ENCODE results near the gene B3GNT3. TPM values are rescaled to one million over a fixed set of nuclear protein-coding genes. Genes with fewer than 3 reads are reported as not detected.

B3GNT3 gene
- total RNA-seq, 1 donor from 2014 or later = 11.5 TPM

GRCh38 chr19:17846146-17846545 is 51.2 kb downstream of the B3GNT3 start:
- Histone ChIP-seq H3K27me3 (ENCODE audit: control insufficient read depth, insufficient read depth, low read length) (peaks cover 4% of the 10 kb centered on the region), H3K36me3 (ENCODE audit: control insufficient read depth, insufficient read depth, low read length) (no peaks in the 10 kb centered on the region), H3K4me3 (ENCODE audit: low read depth, low read length) (no peak overlapping the region)
- TF ChIP-seq CTCF (IDR thresholded peaks at IDR 0.05; ENCODE audit: insufficient read depth, low read length, poor library complexity, severe bottlenecking) = no peak
- no peak for DNase-seq (ENCODE audit: low read depth)

GRCh38 chr19:17847538-17848366 is 52.8 kb downstream of the B3GNT3 start, which contains the start of gene JAK3:
JAK3 (minus strand) TSS chr19:17847982; CDS start chr19:17844417, 3,565 bp downstream.
- no peak for DNase-seq (ENCODE audit: low read depth)
- Histone ChIP-seq H3K4me3 (ENCODE audit: low read depth, low read length) (peak within 1 kb of the TSS; percentile 26), H3K27me3 (ENCODE audit: control insufficient read depth, insufficient read depth, low read length) (no peaks in the 10 kb centered on the region), H3K36me3 (ENCODE audit: control insufficient read depth, insufficient read depth, low read length) (no peaks in the 10 kb centered on the region)
- TF ChIP-seq CTCF (IDR thresholded peaks at IDR 0.05; ENCODE audit: insufficient read depth, low read length, poor library complexity, severe bottlenecking) = no peak

- H3K27me3 ChIP-seq (ENCODE audit: control insufficient read depth, insufficient read depth, low read length) = no peaks in the 10 kb centered on the region
- no peaks in the 10 kb centered on the region for H3K36me3 ChIP-seq (ENCODE audit: control insufficient read depth, insufficient read depth, low read length)
- no peak overlapping the region for H3K4me3 ChIP-seq (ENCODE audit: low read depth, low read length)
- DNase-seq (ENCODE audit: low read depth) = no peak
- no peak for TF ChIP-seq CTCF (IDR thresholded peaks at IDR 0.05; ENCODE audit: insufficient read depth, low read length, poor library complexity, severe bottlenecking)
Measured at GRCh38 chr19:17848595-17849292, 53.8 kb downstream of the B3GNT3 start.

GRCh38 chr19:17854061-17854460 is 59.1 kb downstream of the B3GNT3 start:
- Histone ChIP-seq H3K4me3 (ENCODE audit: low read depth, low read length) (no peak overlapping the region), H3K27me3 (ENCODE audit: control insufficient read depth, insufficient read depth, low read length) (no peaks in the 10 kb centered on the region), H3K36me3 (ENCODE audit: control insufficient read depth, insufficient read depth, low read length) (no peaks in the 10 kb centered on the region)
- no peak for DNase-seq (ENCODE audit: low read depth)
- no peak for TF ChIP-seq CTCF (IDR thresholded peaks at IDR 0.05; ENCODE audit: insufficient read depth, low read length, poor library complexity, severe bottlenecking)

- no peak for DNase-seq (ENCODE audit: low read depth)
- Histone ChIP-seq H3K27me3 (ENCODE audit: control insufficient read depth, insufficient read depth, low read length) (no peaks in the 10 kb centered on the region), H3K36me3 (ENCODE audit: control insufficient read depth, insufficient read depth, low read length) (no peaks in the 10 kb centered on the region), H3K4me3 (ENCODE audit: low read depth, low read length) (no peak overlapping the region)
- TF ChIP-seq CTCF (IDR thresholded peaks at IDR 0.05; ENCODE audit: insufficient read depth, low read length, poor library complexity, severe bottlenecking) = peak; percentile 98
Measured at GRCh38 chr19:17855280-17856152, 60.6 kb downstream of the B3GNT3 start.
